ENCODE results near the gene SAMD14.

DNA sequence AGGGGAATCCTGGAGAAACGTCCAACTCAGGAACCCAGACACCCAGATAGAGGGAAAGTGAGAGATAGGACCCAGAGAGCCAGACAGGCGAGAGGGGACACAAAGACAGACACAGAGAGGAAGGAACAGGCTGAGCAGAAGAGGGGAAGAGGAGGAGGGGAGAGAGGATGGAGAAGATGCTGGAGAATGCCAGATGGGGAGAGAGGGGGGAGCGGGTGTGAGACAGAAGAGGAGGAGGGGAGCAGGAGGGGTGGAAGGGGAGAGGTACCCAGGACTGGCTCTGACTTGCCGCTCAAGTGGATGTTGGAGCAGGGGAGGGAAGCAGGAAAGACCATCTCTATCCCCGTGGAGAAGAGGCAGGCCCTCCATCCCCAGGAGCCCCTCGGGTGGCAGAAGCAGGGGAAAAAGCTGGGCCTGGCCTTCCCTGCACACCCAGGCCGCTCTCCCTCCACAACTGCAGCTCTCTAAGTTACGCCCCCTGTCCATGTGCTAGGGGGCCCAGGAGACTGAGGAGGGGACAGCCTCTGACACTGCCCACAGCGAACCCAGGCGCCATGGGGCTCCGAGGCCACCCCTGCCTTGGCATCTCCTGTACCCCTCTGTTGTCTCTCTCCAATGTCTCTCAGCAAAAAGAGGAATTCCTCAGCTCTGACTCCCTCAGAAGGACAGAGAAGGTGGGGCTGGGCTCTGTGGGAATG lies 15.7 kb upstream of the SAMD14 start:
- TF ChIP-seq POLR2A (IDR thresholded peaks at IDR 0.05), result no peak
- TF ChIP-seq, protein P1, sequence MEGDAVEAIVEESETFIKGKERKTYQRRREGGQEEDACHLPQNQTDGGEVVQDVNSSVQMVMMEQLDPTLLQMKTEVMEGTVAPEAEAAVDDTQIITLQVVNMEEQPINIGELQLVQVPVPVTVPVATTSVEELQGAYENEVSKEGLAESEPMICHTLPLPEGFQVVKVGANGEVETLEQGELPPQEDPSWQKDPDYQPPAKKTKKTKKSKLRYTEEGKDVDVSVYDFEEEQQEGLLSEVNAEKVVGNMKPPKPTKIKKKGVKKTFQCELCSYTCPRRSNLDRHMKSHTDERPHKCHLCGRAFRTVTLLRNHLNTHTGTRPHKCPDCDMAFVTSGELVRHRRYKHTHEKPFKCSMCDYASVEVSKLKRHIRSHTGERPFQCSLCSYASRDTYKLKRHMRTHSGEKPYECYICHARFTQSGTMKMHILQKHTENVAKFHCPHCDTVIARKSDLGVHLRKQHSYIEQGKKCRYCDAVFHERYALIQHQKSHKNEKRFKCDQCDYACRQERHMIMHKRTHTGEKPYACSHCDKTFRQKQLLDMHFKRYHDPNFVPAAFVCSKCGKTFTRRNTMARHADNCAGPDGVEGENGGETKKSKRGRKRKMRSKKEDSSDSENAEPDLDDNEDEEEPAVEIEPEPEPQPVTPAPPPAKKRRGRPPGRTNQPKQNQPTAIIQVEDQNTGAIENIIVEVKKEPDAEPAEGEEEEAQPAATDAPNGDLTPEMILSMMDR (IDR thresholded peaks at IDR 0.05), result no peak
